ENCODE data around the gene ASCL1.

ASCL1 gene

GRCh38 chr12:102953221-102953620 lies 4.3 kb upstream of the ASCL1 start:
- DNase-seq = no peak

- peak; percentile 37 for DNase-seq
Measured at GRCh38 chr12:102954134-102954533, 3.3 kb upstream of the ASCL1 start.

- no peak for DNase-seq
Measured at GRCh38 chr12:102955926-102956737, 1.3 kb upstream of the ASCL1 start.

- DNase-seq = no peak
Measured at GRCh38 chr12:102956738-102957327, 641 bp upstream of the ASCL1 start.

- no peak for DNase-seq
Measured at GRCh38 chr12:102958073-102958829, 777 bp downstream of the ASCL1 start.

GRCh38 chr12:102958830-102959176 lies 1.3 kb downstream of the ASCL1 start:
- no peak for DNase-seq

- no peak for DNase-seq
Measured at GRCh38 chr12:102959391-102959790, 1.9 kb downstream of the ASCL1 start.

- DNase-seq = peak; percentile 88
Measured at GRCh38 chr12:102960766-102961465, 3.4 kb downstream of the ASCL1 start.

GRCh38 chr12:102961466-102961855 lies 4.0 kb downstream of the ASCL1 start:
- peak; percentile 88 for DNase-seq

- DNase-seq = peak; percentile 54
Measured at GRCh38 chr12:102962532-102962931, 5.1 kb downstream of the ASCL1 start.

- no peak for DNase-seq
Measured at GRCh38 chr12:102962986-102963385, 5.5 kb downstream of the ASCL1 start.

GRCh38 chr12:102963796-102964195 lies 6.3 kb downstream of the ASCL1 start:
- DNase-seq = no peak

- peak; percentile 96 for DNase-seq
Measured at GRCh38 chr12:102964872-102965271, 7.4 kb downstream of the ASCL1 start.

- DNase-seq = peak; percentile 59
Measured at GRCh38 chr12:102965281-102966155, 8.0 kb downstream of the ASCL1 start.

- no peak for DNase-seq
Measured at GRCh38 chr12:102966200-102966863, 8.9 kb downstream of the ASCL1 start.

GRCh38 chr12:102970780-102971179 lies 13.3 kb downstream of the ASCL1 start:
- DNase-seq = no peak

- no peak for DNase-seq
Measured at GRCh38 chr12:102971227-102971626, 13.8 kb downstream of the ASCL1 start.

GRCh38 chr12:102973583-102973982 lies 16.1 kb downstream of the ASCL1 start:
- no peak for DNase-seq

- no peak for DNase-seq
Measured at GRCh38 chr12:102976609-102977280, 19.3 kb downstream of the ASCL1 start.

GRCh38 chr12:102977945-102978706 lies 20.7 kb downstream of the ASCL1 start:
- DNase-seq = no peak

All from DMS153 (cell line).